ENCODE data around the gene IRAK1.
"Not testable (repeated sequence)": the region's sequence is repeated elsewhere in the genome, so short reads cannot be mapped to it uniquely, and the experiment has no call there.

The IRAK1 gene

GRCh38 chrX:153995504-153995903 is 24.2 kb downstream of the IRAK1 start:
- no peak for DNase-seq (ENCODE audit: low read depth in 2 of 2)

- not testable (repeated sequence) for DNase-seq (ENCODE audit: low read depth in 2 of 2)
Measured at GRCh38 chrX:153994398-153994797, 25.3 kb downstream of the IRAK1 start.

DNA sequence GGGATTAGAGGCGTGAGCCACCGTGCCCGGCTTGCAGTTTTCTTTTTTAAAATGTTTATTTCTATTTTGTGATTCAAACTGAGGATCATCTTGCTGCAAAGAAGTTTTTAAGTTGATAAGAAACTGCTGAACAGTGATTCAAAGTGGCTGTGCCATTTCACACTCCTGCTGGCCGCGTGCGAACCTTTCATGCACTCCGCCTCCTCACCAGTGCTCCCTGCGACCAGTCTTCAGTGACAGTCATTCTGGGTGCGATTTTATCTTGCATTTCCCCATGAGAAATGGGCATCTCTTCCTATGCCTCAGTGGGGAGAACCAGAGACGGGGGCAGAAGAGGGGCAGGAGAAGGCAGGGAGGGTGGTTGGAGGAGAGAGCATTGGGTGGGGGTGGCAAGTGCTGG is 25.7 kb downstream of the IRAK1 start:
- no peak for DNase-seq (ENCODE audit: low read depth in 2 of 2)

DNA sequence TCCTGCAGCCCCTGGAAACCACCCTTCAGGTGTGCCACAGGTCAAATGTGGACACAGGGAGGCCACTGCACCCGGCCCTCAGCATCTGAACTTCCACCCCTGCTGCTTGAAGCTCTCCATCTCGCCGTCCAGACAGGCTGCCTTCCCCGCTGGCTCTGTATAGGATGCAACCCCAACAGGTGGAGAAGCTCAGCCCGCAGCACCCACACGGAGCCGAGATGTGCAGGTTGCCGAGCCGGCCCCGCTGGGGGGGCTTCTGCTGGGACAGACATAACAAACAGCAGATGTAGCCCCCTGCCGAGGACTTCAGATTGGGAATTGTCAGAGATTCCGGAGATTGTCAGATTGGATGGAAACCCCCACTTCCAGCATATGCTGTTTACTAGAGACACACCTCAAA is 26.6 kb downstream of the IRAK1 start:
- no peak for DNase-seq (ENCODE audit: low read depth in 2 of 2)

- no peak for DNase-seq (ENCODE audit: low read depth in 2 of 2)
Measured at GRCh38 chrX:153992180-153992579, 27.5 kb downstream of the IRAK1 start.

- no peak for DNase-seq (ENCODE audit: low read depth in 2 of 2)
Measured at GRCh38 chrX:153991013-153991580, 28.6 kb downstream of the IRAK1 start.

DNA sequence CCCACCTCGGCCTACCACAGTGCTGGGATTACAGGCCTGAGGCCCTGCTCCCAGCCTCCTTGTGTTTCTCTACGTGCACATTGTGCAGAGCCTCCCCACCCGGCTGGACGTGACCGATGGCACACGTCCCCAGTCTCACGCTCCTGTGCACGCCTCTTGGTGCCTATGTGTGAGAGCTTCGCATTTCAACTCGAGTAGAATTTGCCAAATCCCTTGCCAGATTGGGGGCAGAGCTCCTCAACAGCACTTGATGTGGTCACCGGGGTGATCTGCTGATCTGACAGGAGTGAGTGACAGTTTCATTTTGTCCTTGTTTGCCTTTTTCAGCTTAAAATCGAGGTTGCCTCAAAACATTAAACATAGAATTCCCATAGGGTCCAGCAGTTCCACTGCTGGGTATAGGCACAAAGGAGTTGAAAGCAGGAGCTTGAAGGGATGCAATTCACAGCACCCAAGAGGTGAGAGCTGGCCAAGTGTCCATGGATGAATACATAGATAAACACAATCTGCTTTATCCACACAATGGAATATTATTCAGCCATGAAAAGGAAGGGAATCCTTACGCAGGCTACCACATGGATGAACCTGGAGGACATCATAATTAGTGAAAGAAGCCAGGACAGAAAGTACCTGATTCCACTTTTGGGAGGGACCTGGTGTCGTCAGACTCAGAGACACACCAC is 29.6 kb downstream of the IRAK1 start:
- no peak for DNase-seq (ENCODE audit: low read depth in 2 of 2)

GRCh38 chrX:153988493-153988892 is 31.2 kb downstream of the IRAK1 start:
- no peak for DNase-seq (ENCODE audit: low read depth in 2 of 2)

DNA sequence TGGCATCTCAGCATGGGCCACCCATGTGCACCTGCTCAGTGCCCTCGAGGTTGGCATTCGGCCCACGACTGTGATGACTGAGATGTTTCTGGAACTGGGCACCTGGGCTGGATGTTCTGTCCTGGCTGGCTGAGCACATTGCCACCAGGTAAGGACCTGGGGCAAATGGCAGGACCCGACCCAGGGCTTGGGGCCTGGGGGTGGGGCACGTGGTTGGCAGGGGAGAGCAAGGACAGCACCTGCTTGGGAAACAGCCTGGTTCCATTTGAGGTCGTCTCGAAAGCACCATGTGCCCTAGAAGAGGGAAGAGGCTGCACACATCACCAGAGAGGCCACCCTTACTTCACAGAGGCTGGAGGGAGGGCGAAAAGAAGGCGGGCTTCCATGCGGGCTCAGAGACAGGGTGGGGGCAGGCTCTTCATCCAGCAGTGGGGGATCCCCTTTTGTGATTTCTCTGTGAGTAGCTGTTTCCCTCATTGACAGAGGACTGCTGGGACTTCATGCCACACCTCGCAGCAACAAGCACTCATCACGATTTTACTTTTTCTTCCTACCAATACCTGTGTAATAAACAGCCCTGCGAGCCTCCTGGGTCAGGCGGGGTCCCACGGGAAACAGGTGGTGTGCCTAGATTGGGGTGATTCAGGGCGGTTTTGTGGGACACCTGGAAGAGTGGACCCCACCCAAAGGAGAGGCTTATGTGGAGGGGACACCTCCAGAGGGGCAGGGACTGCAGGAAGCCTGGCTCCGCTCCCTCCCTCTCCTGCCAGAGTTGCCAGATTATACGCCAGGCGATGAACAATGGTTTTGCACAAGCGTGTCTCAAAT is 35.1 kb downstream of the IRAK1 start:
- DNase-seq (ENCODE audit: low read depth in 2 of 2) = no peak

DNA sequence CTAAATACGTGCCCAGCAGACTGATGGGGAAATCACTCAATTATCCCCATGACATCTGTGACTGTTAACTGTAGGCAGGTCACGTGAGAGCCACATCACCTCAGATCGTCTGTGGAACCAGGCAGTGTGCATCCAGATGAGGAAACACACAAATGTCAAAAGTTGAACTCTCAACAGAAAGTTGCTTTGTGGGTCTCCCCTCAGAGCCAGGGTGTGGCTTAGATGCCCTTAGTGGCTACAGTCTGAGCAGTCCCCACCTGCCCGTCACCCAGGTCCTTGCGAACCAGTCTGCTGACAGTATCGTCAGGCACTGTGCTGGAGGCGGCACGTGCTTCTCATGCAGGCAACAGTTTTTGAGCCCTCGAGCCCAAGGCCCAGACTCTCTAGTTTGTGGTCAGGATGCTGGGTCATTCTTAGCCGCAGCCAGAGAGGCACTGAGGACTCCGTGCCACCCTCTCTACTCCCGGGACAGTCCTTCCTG is 36.3 kb downstream of the IRAK1 start:
- no peak for DNase-seq (ENCODE audit: low read depth in 2 of 2)

DNA sequence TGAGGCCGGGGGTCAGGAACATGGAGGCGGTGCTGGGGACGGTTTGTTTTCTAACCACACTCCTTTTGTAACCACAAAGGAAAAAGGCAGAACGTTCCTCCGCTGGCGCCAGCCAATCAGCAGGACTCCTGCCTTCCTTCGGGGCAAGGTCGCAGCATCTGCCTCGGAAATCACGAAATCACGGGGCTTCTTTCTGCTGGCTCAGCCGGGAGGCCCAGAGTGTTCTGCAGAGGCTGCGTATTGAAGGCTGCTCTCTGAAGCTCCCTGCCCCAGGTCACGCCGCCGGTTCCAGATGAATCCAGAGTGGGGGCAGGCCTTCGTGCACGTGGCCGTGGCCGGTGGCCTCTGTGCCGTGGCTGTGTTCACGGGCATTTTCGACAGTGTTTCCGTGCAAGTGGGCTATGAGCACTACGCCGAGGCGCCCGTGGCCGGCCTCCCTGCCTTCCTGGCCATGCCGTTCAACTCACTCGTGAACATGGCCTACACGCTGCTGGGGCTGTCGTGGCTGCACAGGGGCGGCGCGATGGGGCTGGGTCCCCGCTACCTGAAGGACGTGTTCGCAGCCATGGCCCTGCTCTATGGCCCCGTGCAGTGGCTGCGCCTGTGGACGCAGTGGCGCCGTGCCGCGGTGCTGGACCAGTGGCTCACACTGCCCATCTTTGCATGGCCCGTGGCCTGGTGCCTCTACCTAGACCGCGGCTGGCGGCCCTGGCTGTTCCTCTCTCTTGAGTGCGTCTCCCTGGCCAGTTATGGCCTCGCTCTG is 37.8 kb downstream of the IRAK1 start:
- peak in 1 of 2 donors; percentile 36 for DNase-seq (ENCODE audit: low read depth in 2 of 2)

DNA sequence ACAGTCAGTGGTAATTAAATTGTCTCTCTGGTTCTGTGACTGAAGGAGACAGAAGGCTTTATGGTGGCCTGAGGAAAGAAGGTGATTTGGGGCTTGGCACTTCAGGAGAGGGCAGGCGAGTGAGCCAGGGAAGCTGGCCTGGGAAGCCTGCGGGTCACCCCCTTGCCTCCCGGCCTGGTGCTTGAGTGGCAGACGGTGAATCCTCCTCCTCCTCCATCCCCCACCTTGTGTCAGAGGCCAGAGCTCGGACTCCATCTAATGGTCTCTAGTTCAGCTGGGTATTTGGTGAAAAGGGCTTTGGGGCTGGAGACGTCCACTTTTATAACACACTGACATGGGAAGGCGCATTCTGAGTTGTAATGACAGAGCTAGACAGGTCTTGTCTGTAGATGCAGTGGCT is 38.5 kb downstream of the IRAK1 start:
- DNase-seq (ENCODE audit: low read depth in 2 of 2) = no peak

DNA sequence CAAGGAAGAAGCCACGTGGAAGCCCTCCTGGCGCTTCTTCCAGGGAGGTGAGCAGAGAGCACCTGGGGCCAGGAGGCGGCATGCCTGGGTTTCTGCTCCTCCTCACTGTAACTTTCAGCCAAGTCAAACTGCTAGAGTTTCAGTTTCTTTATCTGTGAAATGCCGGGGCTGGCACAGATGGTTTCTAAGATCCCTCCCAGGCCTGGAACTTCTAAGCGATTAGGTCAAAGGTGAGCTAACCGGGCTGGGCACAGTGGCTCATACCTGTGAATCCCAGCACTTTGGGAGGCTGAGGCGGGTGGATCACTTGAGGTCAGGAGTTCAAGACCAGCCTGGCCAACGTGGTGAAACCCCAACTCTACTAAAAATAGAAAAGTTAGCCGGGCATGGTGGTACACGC is 39.3 kb downstream of the IRAK1 start:
- not testable (repeated sequence) for DNase-seq (ENCODE audit: low read depth in 2 of 2)

GRCh38 chrX:153974726-153975286 is 44.9 kb downstream of the IRAK1 start:
- DNase-seq (ENCODE audit: low read depth in 2 of 2) = no peak

DNA sequence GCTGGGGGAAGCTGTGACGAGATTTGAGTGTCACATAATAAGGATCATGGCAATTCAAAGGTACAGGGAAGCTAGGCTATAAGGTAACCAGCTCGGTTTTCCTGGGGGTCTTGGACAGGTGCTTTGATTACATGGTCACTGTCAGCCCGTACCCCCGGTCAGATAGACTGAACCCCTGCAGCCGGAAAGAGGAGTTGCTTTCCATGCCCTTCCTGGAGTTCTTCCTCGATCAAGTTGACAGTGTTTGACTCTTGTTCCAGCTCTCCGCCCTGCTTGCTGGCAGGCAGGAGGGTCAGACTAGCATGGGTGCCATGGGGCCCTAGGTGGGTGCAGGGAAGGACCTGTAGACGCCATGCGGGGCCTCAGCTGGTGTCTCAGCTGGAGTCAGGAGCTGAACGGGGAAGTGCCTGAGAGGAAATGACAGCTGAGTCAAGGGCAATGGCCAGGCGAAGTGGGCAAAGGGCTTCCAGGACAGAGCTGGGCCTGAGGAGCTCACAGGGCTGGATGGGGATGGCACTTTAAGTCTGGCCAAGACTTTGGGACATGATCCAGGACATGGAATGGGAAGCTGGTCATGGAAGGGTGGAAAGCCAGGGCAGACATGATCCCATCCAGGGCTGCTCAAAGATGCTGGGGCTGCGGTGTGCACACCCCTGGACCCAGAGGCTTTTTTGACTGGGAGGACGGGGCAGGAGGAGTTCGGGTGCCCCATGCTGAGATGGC is 45.5 kb downstream of the IRAK1 start:
- DNase-seq (ENCODE audit: low read depth in 2 of 2) = no peak

GRCh38 chrX:153973127-153974002 is 46.3 kb downstream of the IRAK1 start:
- DNase-seq (ENCODE audit: low read depth in 2 of 2) = no peak

- peak; percentile 79 to 82 for DNase-seq (ENCODE audit: low read depth in 2 of 2)
Measured at GRCh38 chrX:153972368-153973126, 47.2 kb downstream of the IRAK1 start, which contains the start of gene TMEM187. Gene TMEM187 (plus strand): TSS chrX:153972754. CDS start chrX:153982063, 9,309 bp downstream.

DNA sequence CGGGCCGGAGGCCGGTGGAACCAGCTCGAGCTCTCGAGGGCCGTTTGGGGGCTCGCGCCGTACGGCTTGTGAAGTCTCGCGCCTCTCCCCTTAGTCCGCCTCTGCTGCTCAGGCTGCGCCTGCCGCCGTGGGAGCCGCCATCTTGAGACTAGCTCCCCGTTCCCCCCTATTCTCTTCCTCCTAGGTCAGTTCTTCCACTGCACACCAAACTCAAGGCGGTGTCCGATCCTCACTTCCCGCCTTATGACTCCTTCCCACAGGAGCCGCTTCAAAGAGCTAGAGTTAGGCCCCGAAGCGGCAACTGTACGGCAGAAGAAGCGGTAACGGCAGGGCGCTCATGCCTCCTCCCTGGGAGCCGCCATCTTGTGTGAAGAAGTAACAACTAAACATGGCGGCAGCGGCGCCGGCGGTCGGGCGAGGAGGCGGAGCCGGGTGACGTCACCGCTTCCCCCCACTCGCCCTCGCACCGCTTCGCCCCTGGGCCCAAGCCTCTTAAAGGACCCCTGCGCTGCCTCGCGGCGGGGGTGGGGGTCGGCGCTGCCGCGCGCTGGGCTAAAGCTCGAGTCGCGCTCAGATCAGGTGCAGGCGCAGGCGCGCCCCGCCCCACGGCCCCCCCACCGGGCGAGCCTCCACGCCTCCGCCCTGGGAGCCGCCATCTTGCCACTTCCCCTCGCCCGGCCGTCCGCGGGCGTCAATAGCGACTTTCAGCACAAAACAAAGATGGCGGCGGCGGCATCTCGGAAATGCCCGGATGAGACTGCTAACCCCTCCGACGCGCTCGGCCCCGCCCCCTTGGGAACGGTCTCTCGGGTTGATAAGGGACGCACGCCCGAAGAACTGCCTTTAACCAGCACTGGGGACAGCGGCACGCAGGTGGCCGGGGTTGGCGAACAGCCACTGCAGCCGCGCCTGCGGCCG is 48.0 kb downstream of the IRAK1 start, which contains the start of gene HCFC1:
Gene HCFC1 (minus strand): TSS at position 369 of the 918 bp plus-strand sequence. CDS start 978 bp downstream, outside the sequence.
- DNase-seq (ENCODE audit: low read depth in 2 of 2) = peak; percentile 81 to 90
